AG09309 (cell line): Measurements from ENCODE around the gene AQP7.

Experiments used
- DNase-seq: peaks from one replicate; pipeline ENCODE4 v3.0.0-alpha.2; 2010; ENCODE audit warnings: low read depth
- H3K4me3 ChIP-seq: 2 replicates; pipeline ENCODE4 v1.5.1; 2011; ENCODE audit warnings: mild to moderate bottlenecking, low read depth, low read length, moderate library complexity; ENCODE audit not compliant: control insufficient read depth
- CTCF ChIP-seq: IDR thresholded peaks from 2 replicates; pipeline ENCODE4 v1.5.1; 2011; ENCODE audit warnings: mild to moderate bottlenecking, low read depth, low read length, inconsistent platforms; ENCODE audit not compliant: insufficient read depth, control insufficient read depth; ENCODE audit errors: missing control alignments

The AQP7 gene

GRCh38 chr9:33445389-33446239 lies 43.2 kb upstream of the AQP7 start:
- no peak overlapping the region for H3K4me3 ChIP-seq
- DNase-seq = no peak
- no peak for TF ChIP-seq CTCF

GRCh38 chr9:33443464-33444154 lies 41.2 kb upstream of the AQP7 start:
- TF ChIP-seq CTCF = no peak
- no peak overlapping the region for H3K4me3 ChIP-seq
- DNase-seq = no peak

- no peak for TF ChIP-seq CTCF
- H3K4me3 ChIP-seq = no peak overlapping the region
Measured at GRCh38 chr9:33443047-33443446, 40.7 kb upstream of the AQP7 start.

GRCh38 chr9:33442125-33442524 lies 39.8 kb upstream of the AQP7 start:
- no peak for DNase-seq
- no peak overlapping the region for H3K4me3 ChIP-seq
- no peak for TF ChIP-seq CTCF

More at GRCh38 chr9:33443047-33443446, 40.7 kb upstream of the AQP7 start:
- DNase-seq = no peak

- no peak for DNase-seq
- TF ChIP-seq CTCF = no peak
- H3K4me3 ChIP-seq = no peak overlapping the region
Measured at GRCh38 chr9:33440609-33441008, 38.2 kb upstream of the AQP7 start.

GRCh38 chr9:33440204-33440603 lies 37.8 kb upstream of the AQP7 start:
- no peak overlapping the region for H3K4me3 ChIP-seq
- no peak for TF ChIP-seq CTCF
- no peak for DNase-seq
